Lower lobe of right lung (tissue), 2 donors: ENCODE measurements around the gene OR10G2. TPM values are rescaled to one million over a fixed set of nuclear protein-coding genes. Genes with fewer than 3 reads are reported as not detected.
"Not testable (repeated sequence)": the region's sequence is repeated elsewhere in the genome, so short reads cannot be mapped to it uniquely, and the experiment has no call there.

ENCODE experiments used
- ATAC-seq, 2 donors: fragments of 200-7000 bp; cut with Tn5 transposase; one replicate each; pipeline ENCODE4 v1.9.1; 2020 to 2022; ENCODE audit warnings: mild to moderate bottlenecking in 2 of 2, moderate library complexity in 2 of 2
- DNase-seq: peaks from one replicate; pipeline ENCODE4 v3.0.0-alpha.2; 2020
- H3K27ac ChIP-seq: fragments of 200-600 bp; one replicate; pipeline ENCODE4 v1.8.0; 2022
- H3K27me3 ChIP-seq: fragments of 200-600 bp; one replicate; pipeline ENCODE4 v1.8.0; 2022; ENCODE audit warnings: low read depth
- H3K36me3 ChIP-seq: fragments of 200-600 bp; one replicate; pipeline ENCODE4 v1.8.0; 2022; ENCODE audit warnings: mild to moderate bottlenecking
- H3K4me1 ChIP-seq: fragments of 200-600 bp; one replicate; pipeline ENCODE4 v1.8.0; 2022
- H3K4me3 ChIP-seq: fragments of 200-600 bp; one replicate; pipeline ENCODE4 v1.8.0; 2022; ENCODE audit warnings: mild to moderate bottlenecking
- H3K9me3 ChIP-seq: fragments of 200-600 bp; one replicate; pipeline ENCODE4 v1.8.0; 2022
- CTCF ChIP-seq: fragments of 200-600 bp; IDR thresholded peaks from one replicate; pipeline ENCODE4 v1.8.0; 2022; ENCODE audit warnings: antibody characterized with exemption, mild to moderate bottlenecking
- intact Hi-C: fragments of 100-400 bp; cut with DNase I; formaldehyde crosslinking; loops from one replicate; pipeline ENCODE4 v1.11.0; 2022
- total RNA-seq: library from RNA; stranded (reverse); fragmentation: NEBNext Ultra II Directional; extraction: Animal tissue kit (Norgen Biotek cat#: 25700); gene quantifications from one replicate; pipeline ENCODE4 v1.2.1, GENCODE V29; 2021
- donor health status: DM: no; HTN: yes; CAD: no; lungs with severe emphysema.

The OR10G2 gene
- total RNA-seq, 1 donor from 2014 or later: not detected

- DNase-seq (no peak), ATAC-seq (no peak)
- Histone ChIP-seq H3K9me3 (no peaks in the 10 kb centered on the region), H3K4me3 (no peak overlapping the region), H3K27me3 (no peaks in the 10 kb centered on the region), H3K27ac (no peak overlapping the region), H3K36me3 (no peaks in the 10 kb centered on the region), H3K4me1 (no peaks in the 10 kb centered on the region)
- intact Hi-C loops: no loop called here
- TF ChIP-seq CTCF: no peak
These were observed 17.6 kb upstream of the OR10G2 start for GRCh38 chr14:21652209-21652808.

DNA sequence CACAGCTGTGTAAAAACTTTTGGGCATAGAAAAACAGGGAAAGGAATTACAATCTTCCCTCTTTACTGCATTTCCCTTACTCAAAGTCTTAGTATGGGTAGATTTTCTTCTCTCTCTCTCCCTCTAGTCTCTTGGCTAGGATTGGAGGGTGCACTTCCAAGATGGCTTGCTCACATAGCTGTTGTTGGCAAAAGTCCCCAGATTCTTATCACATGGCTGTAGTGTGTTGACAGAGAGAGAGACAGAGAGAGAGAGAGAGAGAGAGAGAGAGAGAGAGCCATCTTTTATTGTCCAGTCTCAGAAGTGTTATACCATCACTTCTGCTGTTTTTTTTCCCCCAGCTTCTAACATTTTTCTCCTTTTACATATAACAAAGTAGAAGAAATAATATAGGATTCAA lies 12.6 kb upstream of the OR10G2 start:
- ATAC-seq (no peak), DNase-seq (no peak)
- Histone ChIP-seq H3K9me3 (no peaks in the 10 kb centered on the region), H3K27me3 (no peaks in the 10 kb centered on the region), H3K4me1 (no peaks in the 10 kb centered on the region), H3K27ac (no peak overlapping the region), H3K4me3 (no peak overlapping the region), H3K36me3 (no peaks in the 10 kb centered on the region)
- TF ChIP-seq CTCF: no peak
- intact Hi-C loops: no loop called here

DNA sequence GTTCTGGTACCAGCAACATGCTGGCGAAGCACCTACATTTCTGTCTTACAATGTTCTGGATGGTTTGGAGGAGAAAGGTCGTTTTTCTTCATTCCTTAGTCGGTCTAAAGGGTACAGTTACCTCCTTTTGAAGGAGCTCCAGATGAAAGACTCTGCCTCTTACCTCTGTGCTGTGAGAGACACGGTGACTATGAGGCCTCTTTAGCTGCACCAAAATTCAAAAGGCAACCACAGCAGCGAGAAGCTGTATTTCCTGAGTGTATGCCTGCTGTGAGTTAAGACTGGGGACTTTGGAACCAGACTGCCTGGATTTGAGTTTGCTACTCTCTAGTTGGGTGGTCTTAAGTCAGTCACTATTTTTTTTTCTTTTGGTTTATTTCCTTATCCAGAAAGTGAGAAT lies 8.7 kb upstream of the OR10G2 start:
- Histone ChIP-seq H3K9me3 (no peaks in the 10 kb centered on the region), H3K4me3 (no peak overlapping the region), H3K4me1 (no peaks in the 10 kb centered on the region), H3K36me3 (no peaks in the 10 kb centered on the region), H3K27me3 (no peaks in the 10 kb centered on the region), H3K27ac (no peak overlapping the region)
- TF ChIP-seq CTCF: no peak
- intact Hi-C loops: no loop called here
- ATAC-seq: no peak
- DNase-seq: no peak

DNA sequence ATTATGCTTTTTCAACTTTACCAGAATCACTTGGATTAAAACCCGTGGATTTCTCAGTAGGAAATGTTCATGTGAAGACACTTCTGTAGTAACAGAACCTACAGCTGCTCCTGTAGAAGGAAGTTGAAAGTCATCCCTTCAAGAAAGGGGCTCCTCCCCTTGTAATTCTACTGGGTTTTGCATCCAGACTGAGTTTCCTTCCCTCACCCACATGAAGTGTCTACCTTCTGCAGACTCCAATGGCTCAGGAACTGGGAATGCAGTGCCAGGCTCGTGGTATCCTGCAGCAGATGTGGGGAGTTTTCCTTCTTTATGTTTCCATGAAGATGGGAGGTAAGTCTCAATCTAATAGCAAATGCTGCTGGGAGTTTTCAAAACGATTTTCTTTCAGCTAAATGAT lies 7.9 kb upstream of the OR10G2 start:
- intact Hi-C loops: no loop called here
- Histone ChIP-seq H3K36me3 (no peaks in the 10 kb centered on the region), H3K27me3 (no peaks in the 10 kb centered on the region), H3K4me3 (no peak overlapping the region), H3K27ac (no peak overlapping the region), H3K9me3 (no peaks in the 10 kb centered on the region), H3K4me1 (no peaks in the 10 kb centered on the region)
- no peak for DNase-seq
- TF ChIP-seq CTCF: no peak
- no peak for ATAC-seq

DNA sequence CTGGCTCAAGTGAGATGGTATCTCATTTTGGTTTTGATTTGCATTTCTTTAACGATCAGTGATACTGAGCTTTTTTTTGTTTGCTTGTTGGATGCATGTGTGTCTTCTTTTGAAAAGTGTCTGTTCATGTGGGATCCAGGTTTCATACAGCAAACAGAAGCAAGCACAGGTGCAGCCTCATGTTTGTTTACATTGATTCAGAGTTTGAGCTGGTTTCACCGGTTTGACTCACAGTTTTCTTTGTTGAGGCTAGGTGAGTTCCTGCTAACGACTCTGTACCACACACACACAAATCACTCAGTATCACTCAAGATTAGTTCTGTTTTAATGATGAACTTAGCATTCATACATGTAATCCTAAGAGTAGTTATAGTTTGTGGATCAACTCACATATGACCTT lies 3.7 kb downstream of the OR10G2 start:
- intact Hi-C loops: no loop called here
- no peak for DNase-seq
- Histone ChIP-seq H3K36me3 (no peaks in the 10 kb centered on the region), H3K4me3 (no peak overlapping the region), H3K27me3 (no peaks in the 10 kb centered on the region), H3K27ac (no peak overlapping the region), H3K9me3 (no peaks in the 10 kb centered on the region), H3K4me1 (no peaks in the 10 kb centered on the region)
- ATAC-seq: no peak
- no peak for TF ChIP-seq CTCF

DNA sequence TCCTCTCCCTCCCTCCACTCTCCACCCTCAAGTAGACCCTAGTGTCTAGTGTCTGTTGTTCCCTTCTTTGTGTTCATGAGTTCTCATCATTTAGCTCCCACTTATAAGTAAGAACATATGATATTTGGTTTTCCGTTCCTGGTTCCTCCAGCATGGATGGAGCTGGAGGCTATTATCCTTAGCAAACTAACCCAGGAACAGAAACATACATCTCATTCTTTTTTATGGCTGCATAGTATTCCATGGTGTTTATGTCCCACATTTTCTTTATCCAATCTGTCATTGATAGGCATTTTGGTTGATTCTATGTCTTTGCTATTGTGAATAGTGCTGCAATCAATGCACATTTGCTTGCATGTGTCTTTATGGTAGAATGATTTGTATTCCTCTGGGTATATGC lies 4.2 kb downstream of the OR10G2 start:
- DNase-seq, H3K4me3 ChIP-seq, intact Hi-C loops, H3K9me3 ChIP-seq, H3K36me3 ChIP-seq, H3K4me1 ChIP-seq, H3K27me3 ChIP-seq, H3K27ac ChIP-seq, ATAC-seq: not testable (repeated sequence)
